ENCODE data around the gene SPATA3. TPM values are rescaled to one million over a fixed set of nuclear protein-coding genes. Genes with fewer than 3 reads are reported as not detected.

SPATA3 gene
- total RNA-seq, 1 experiment from 2014 or later = not detected

GRCh38 chr2:231030725-231031124 lies 34.8 kb downstream of the SPATA3 start:
- Histone ChIP-seq H3K9ac (ENCODE audit: low read length) (no peak overlapping the region), H3K4me3 (ENCODE audit: low read length) (no peak overlapping the region), H2AFZ (ENCODE audit: low read length) (no peak overlapping the region), H3K27me3 (ENCODE audit: low read length) (no peaks in the 10 kb centered on the region), H4K20me1 (ENCODE audit: insufficient read depth, low read depth, low read length) (no peaks in the 10 kb centered on the region), H3K4me1 (ENCODE audit: low read length) (peaks cover 12% of the 10 kb centered on the region), H3K9me2 (replicated peaks; ENCODE audit: insufficient read depth, low read length) (no peaks in the 10 kb centered on the region), H3K79me2 (ENCODE audit: low read length) (no peaks in the 10 kb centered on the region), H3K27ac (ENCODE audit: low read length) (no peak overlapping the region), H3K4me2 (ENCODE audit: low read depth, low read length, poor library complexity, severe bottlenecking) (no peak overlapping the region), H3K9me3 (ENCODE audit: low read length) (no peaks in the 10 kb centered on the region), H3K36me3 (ENCODE audit: insufficient read depth, low read length) (no peaks in the 10 kb centered on the region)
- DNase-seq = no peak

- Histone ChIP-seq H3K27me3 (ENCODE audit: low read length) (no peaks in the 10 kb centered on the region), H3K4me3 (ENCODE audit: low read length) (no peak overlapping the region), H3K4me2 (ENCODE audit: low read depth, low read length, poor library complexity, severe bottlenecking) (no peak overlapping the region), H3K4me1 (ENCODE audit: low read length) (peaks cover 12% of the 10 kb centered on the region), H3K9me2 (replicated peaks; ENCODE audit: insufficient read depth, low read length) (no peaks in the 10 kb centered on the region), H3K9me3 (ENCODE audit: low read length) (no peaks in the 10 kb centered on the region), H3K36me3 (ENCODE audit: insufficient read depth, low read length) (no peaks in the 10 kb centered on the region), H3K79me2 (ENCODE audit: low read length) (no peaks in the 10 kb centered on the region), H4K20me1 (ENCODE audit: insufficient read depth, low read depth, low read length) (no peaks in the 10 kb centered on the region), H3K27ac (ENCODE audit: low read length) (no peak overlapping the region), H3K9ac (ENCODE audit: low read length) (no peak overlapping the region), H2AFZ (ENCODE audit: low read length) (no peak overlapping the region)
- no peak for DNase-seq
Measured at GRCh38 chr2:231032575-231033140, 36.7 kb downstream of the SPATA3 start.

- no peak overlapping the region for H3K4me2 ChIP-seq (ENCODE audit: low read depth, low read length, poor library complexity, severe bottlenecking)
Measured at GRCh38 chr2:231033147-231034132, 37.5 kb downstream of the SPATA3 start.

GRCh38 chr2:231034291-231034882 lies 38.5 kb downstream of the SPATA3 start:
- H4K20me1 ChIP-seq (ENCODE audit: insufficient read depth, low read depth, low read length) = no peaks in the 10 kb centered on the region
- H3K27ac ChIP-seq (ENCODE audit: low read length) = no peak overlapping the region
- H3K27me3 ChIP-seq (ENCODE audit: low read length) = no peaks in the 10 kb centered on the region
- H3K79me2 ChIP-seq (ENCODE audit: low read length) = no peaks in the 10 kb centered on the region
- H3K9ac ChIP-seq (ENCODE audit: low read length) = no peak overlapping the region
- no peak overlapping the region for H2AFZ ChIP-seq (ENCODE audit: low read length)
- H3K36me3 ChIP-seq (ENCODE audit: insufficient read depth, low read length) = no peaks in the 10 kb centered on the region
- no peaks in the 10 kb centered on the region for H3K9me2 ChIP-seq (replicated peaks; ENCODE audit: insufficient read depth, low read length)
- H3K4me2 ChIP-seq (ENCODE audit: low read depth, low read length, poor library complexity, severe bottlenecking) = no peak overlapping the region
- DNase-seq = peak; percentile 58
- peaks cover 12% of the 10 kb centered on the region for H3K4me1 ChIP-seq (ENCODE audit: low read length)
- no peaks in the 10 kb centered on the region for H3K9me3 ChIP-seq (ENCODE audit: low read length)
- no peak overlapping the region for H3K4me3 ChIP-seq (ENCODE audit: low read length)

More at GRCh38 chr2:231033147-231034132, 37.5 kb downstream of the SPATA3 start:
- no peaks in the 10 kb centered on the region for H4K20me1 ChIP-seq (ENCODE audit: insufficient read depth, low read depth, low read length)
- no peak overlapping the region for H3K4me3 ChIP-seq (ENCODE audit: low read length)
- no peak overlapping the region for H3K9ac ChIP-seq (ENCODE audit: low read length)
- H3K9me2 ChIP-seq (replicated peaks; ENCODE audit: insufficient read depth, low read length) = no peaks in the 10 kb centered on the region
- peaks cover 12% of the 10 kb centered on the region for H3K4me1 ChIP-seq (ENCODE audit: low read length)
- H3K36me3 ChIP-seq (ENCODE audit: insufficient read depth, low read length) = no peaks in the 10 kb centered on the region
- no peak for DNase-seq
- H2AFZ ChIP-seq (ENCODE audit: low read length) = no peak overlapping the region
- no peaks in the 10 kb centered on the region for H3K9me3 ChIP-seq (ENCODE audit: low read length)
- no peak overlapping the region for H3K27ac ChIP-seq (ENCODE audit: low read length)
- no peaks in the 10 kb centered on the region for H3K79me2 ChIP-seq (ENCODE audit: low read length)
- H3K27me3 ChIP-seq (ENCODE audit: low read length) = no peaks in the 10 kb centered on the region

GRCh38 chr2:231036131-231036530 lies 40.2 kb downstream of the SPATA3 start:
- Histone ChIP-seq H3K4me1 (ENCODE audit: low read length) (peaks cover 12% of the 10 kb centered on the region), H3K9me2 (replicated peaks; ENCODE audit: insufficient read depth, low read length) (no peaks in the 10 kb centered on the region), H3K4me3 (ENCODE audit: low read length) (no peak overlapping the region), H3K27ac (ENCODE audit: low read length) (no peak overlapping the region), H3K36me3 (ENCODE audit: insufficient read depth, low read length) (no peaks in the 10 kb centered on the region), H4K20me1 (ENCODE audit: insufficient read depth, low read depth, low read length) (no peaks in the 10 kb centered on the region), H3K27me3 (ENCODE audit: low read length) (no peaks in the 10 kb centered on the region), H3K9ac (ENCODE audit: low read length) (no peak overlapping the region), H3K79me2 (ENCODE audit: low read length) (no peaks in the 10 kb centered on the region), H3K9me3 (ENCODE audit: low read length) (no peaks in the 10 kb centered on the region), H3K4me2 (ENCODE audit: low read depth, low read length, poor library complexity, severe bottlenecking) (no peak overlapping the region), H2AFZ (ENCODE audit: low read length) (no peak overlapping the region)
- DNase-seq = no peak

GRCh38 chr2:231036578-231037106 lies 40.7 kb downstream of the SPATA3 start:
- Histone ChIP-seq H3K79me2 (ENCODE audit: low read length) (no peaks in the 10 kb centered on the region), H3K4me1 (ENCODE audit: low read length) (peaks cover 12% of the 10 kb centered on the region), H3K27ac (ENCODE audit: low read length) (no peak overlapping the region), H3K27me3 (ENCODE audit: low read length) (no peaks in the 10 kb centered on the region), H3K4me2 (ENCODE audit: low read depth, low read length, poor library complexity, severe bottlenecking) (no peak overlapping the region), H3K9ac (ENCODE audit: low read length) (no peak overlapping the region), H2AFZ (ENCODE audit: low read length) (no peak overlapping the region), H4K20me1 (ENCODE audit: insufficient read depth, low read depth, low read length) (no peaks in the 10 kb centered on the region), H3K9me3 (ENCODE audit: low read length) (no peaks in the 10 kb centered on the region), H3K4me3 (ENCODE audit: low read length) (no peak overlapping the region), H3K9me2 (replicated peaks; ENCODE audit: insufficient read depth, low read length) (no peaks in the 10 kb centered on the region), H3K36me3 (ENCODE audit: insufficient read depth, low read length) (no peaks in the 10 kb centered on the region)
- no peak for DNase-seq

- H3K79me2 ChIP-seq (ENCODE audit: low read length) = no peaks in the 10 kb centered on the region
- no peak within 1 kb of the TSS for H3K4me3 ChIP-seq (ENCODE audit: low read length)
- no peak within 1 kb of the TSS for H3K9ac ChIP-seq (ENCODE audit: low read length)
- H3K9me2 ChIP-seq (replicated peaks; ENCODE audit: insufficient read depth, low read length) = no peaks in the 10 kb centered on the region
- H3K36me3 ChIP-seq (ENCODE audit: insufficient read depth, low read length) = no peaks in the 10 kb centered on the region
- H3K27ac ChIP-seq (ENCODE audit: low read length) = no peak within 1 kb of the TSS
- H3K4me1 ChIP-seq (ENCODE audit: low read length) = peaks cover 12% of the 10 kb centered on the region
- H3K9me3 ChIP-seq (ENCODE audit: low read length) = no peaks in the 10 kb centered on the region
- H3K27me3 ChIP-seq (ENCODE audit: low read length) = no peaks in the 10 kb centered on the region
- no peaks in the 10 kb centered on the region for H4K20me1 ChIP-seq (ENCODE audit: insufficient read depth, low read depth, low read length)
- no peak for DNase-seq
- H3K4me2 ChIP-seq (ENCODE audit: low read depth, low read length, poor library complexity, severe bottlenecking) = no peak within 1 kb of the TSS
- no peak within 1 kb of the TSS for H2AFZ ChIP-seq (ENCODE audit: low read length)
Measured at GRCh38 chr2:231037202-231037730, 41.3 kb downstream of the SPATA3 start, which contains the start of gene C2orf72. TSS of gene C2orf72 (plus strand) at chr2:231037523. CDS start at chr2:231037566, 43 bp downstream.

Measured in Karpas-422 (cell line).